CD4-positive, alpha-beta T cell treated with Interleukin-15 for 1 hour (primary cell): ENCODE results near the gene USP17L20.
"Not testable (repeated sequence)": the region's sequence is repeated elsewhere in the genome, so short reads cannot be mapped to it uniquely, and the experiment has no call there.

Source experiments
- DNase-seq: peaks from one replicate; pipeline ENCODE4 v3.0.0-alpha.2; 2020

The USP17L20 gene

GRCh38 chr4:9257824-9258223 is at the start of gene USP17L20:
TSS of gene USP17L20 (plus strand) at chr4:9258124. CDS start at chr4:9258124, 0 bp downstream.
- DNase-seq, result not testable (repeated sequence)

- DNase-seq, result not testable (repeated sequence)
Measured at GRCh38 chr4:9210357-9210756, 47.6 kb upstream of the USP17L20 start, which contains the start of gene USP17L10. TSS of gene USP17L10 (plus strand) at chr4:9210657. CDS start at chr4:9210657, 0 bp downstream.

GRCh38 chr4:9214701-9215100 is 43.2 kb upstream of the USP17L20 start:
- not testable (repeated sequence) for DNase-seq

GRCh38 chr4:9215105-9215504 is 42.8 kb upstream of the USP17L20 start, which contains the start of gene USP17L11:
TSS of gene USP17L11 (plus strand) at chr4:9215405. CDS start at chr4:9215405, 0 bp downstream.
- not testable (repeated sequence) for DNase-seq

GRCh38 chr4:9219852-9220251 is 38.1 kb upstream of the USP17L20 start, which contains the start of gene USP17L12:
TSS of gene USP17L12 (plus strand) at chr4:9220152. CDS start at chr4:9220152, 0 bp downstream.
- DNase-seq, result not testable (repeated sequence)

- not testable (repeated sequence) for DNase-seq
Measured at GRCh38 chr4:9224596-9224995, 33.3 kb upstream of the USP17L20 start, which contains the start of gene USP17L13. TSS of gene USP17L13 (plus strand) at chr4:9224896. CDS start at chr4:9224896, 0 bp downstream.

GRCh38 chr4:9230249-9230648 is 27.7 kb upstream of the USP17L20 start:
- not testable (repeated sequence) for DNase-seq

GRCh38 chr4:9234085-9234484 is 23.8 kb upstream of the USP17L20 start, which contains the start of gene USP17L15:
TSS of gene USP17L15 (plus strand) at chr4:9234385. CDS start at chr4:9234385, 0 bp downstream.
- DNase-seq, result not testable (repeated sequence)

- peak; percentile 19 for DNase-seq
Measured at GRCh38 chr4:9238461-9238860, 19.5 kb upstream of the USP17L20 start.

GRCh38 chr4:9243579-9243978 is 14.3 kb upstream of the USP17L20 start, which contains the start of gene USP17L17:
TSS of gene USP17L17 (plus strand) at chr4:9243879. CDS start at chr4:9243879, 0 bp downstream.
- not testable (repeated sequence) for DNase-seq

GRCh38 chr4:9247953-9248680 is 9.8 kb upstream of the USP17L20 start, which contains the start of gene USP17L18:
TSS of gene USP17L18 (plus strand) at chr4:9248630. CDS start at chr4:9248630, 0 bp downstream.
- not testable (repeated sequence) for DNase-seq

- DNase-seq, result not testable (repeated sequence)
Measured at GRCh38 chr4:9253078-9253477, 4.8 kb upstream of the USP17L20 start, which contains the start of gene USP17L19. TSS of gene USP17L19 (plus strand) at chr4:9253378. CDS start at chr4:9253378, 0 bp downstream.

- not testable (repeated sequence) for DNase-seq
Measured at GRCh38 chr4:9262572-9262971, 4.6 kb downstream of the USP17L20 start, which contains the start of gene USP17L21. TSS of gene USP17L21 (plus strand) at chr4:9262872. CDS start at chr4:9262872, 0 bp downstream.

- DNase-seq, result not testable (repeated sequence)
Measured at GRCh38 chr4:9267319-9267718, 9.4 kb downstream of the USP17L20 start, which contains the start of gene USP17L22. TSS of gene USP17L22 (plus strand) at chr4:9267619. CDS start at chr4:9267619, 0 bp downstream.

- not testable (repeated sequence) for DNase-seq
Measured at GRCh38 chr4:9271719-9272118, 13.8 kb downstream of the USP17L20 start.
